Fibroblast of lung (primary cell): ENCODE results near the gene AMBP. TPM values are rescaled to one million over a fixed set of nuclear protein-coding genes. Genes with fewer than 3 reads are reported as not detected.
A peak's percentile ranks its signal among the peaks of the same experiment; 100 is the strongest.

Experiments
- DNase-seq, 2 donors: peaks; one replicate each; pipeline versions ENCODE4 v3.0.0 to v3.0.0-alpha.2; 2010; ENCODE audit warnings: low read depth in 2 of 2
- H2AFZ ChIP-seq: 2 replicates; pipeline ENCODE4 v1.5.1; 2012; ENCODE audit warnings: low read length, control low read depth, inconsistent platforms
- H3K27ac ChIP-seq: 2 replicates; pipeline ENCODE4 v1.5.1; 2011; ENCODE audit warnings: low read length, control low read depth; ENCODE audit not compliant: insufficient read depth
- H3K27me3 ChIP-seq: 2 replicates; pipeline ENCODE4 v1.5.1; 2011; ENCODE audit warnings: mild to moderate bottlenecking, low read length; ENCODE audit not compliant: control insufficient read depth, insufficient read depth
- H3K36me3 ChIP-seq: 2 replicates; pipeline ENCODE4 v1.5.1; 2011; ENCODE audit warnings: low read length; ENCODE audit not compliant: control insufficient read depth, insufficient read depth
- H3K4me1 ChIP-seq: 2 replicates; pipeline ENCODE4 v1.5.1; 2011; ENCODE audit warnings: low read length; ENCODE audit not compliant: control insufficient read depth, insufficient read depth; ENCODE audit errors: extremely low read depth
- H3K4me2 ChIP-seq: 2 replicates; pipeline ENCODE4 v1.5.1; 2011; ENCODE audit warnings: low read length, control low read depth; ENCODE audit not compliant: insufficient read depth; ENCODE audit errors: extremely low read depth
- H3K4me3 ChIP-seq, 4 experiments: fragments of 200-600 bp in 1 of 4; sonication (generic) in 1 of 4; replicated peaks in 1 of 4; 2 replicates each; pipeline ENCODE4 v1.5.1; 2011 to 2016; ENCODE audit warnings: low read length in 4 of 4, low read depth in 3 of 4, mild to moderate bottlenecking in 3 of 4, control low read depth in 2 of 4, inconsistent platforms in 1 of 4, mixed read lengths in 1 of 4; ENCODE audit not compliant: insufficient read depth in 1 of 4; ENCODE audit errors: control extremely low read depth in 1 of 4
- H3K79me2 ChIP-seq: 2 replicates; pipeline ENCODE4 v1.5.1; 2012; ENCODE audit warnings: mild to moderate bottlenecking, low read length, inconsistent platforms; ENCODE audit not compliant: control insufficient read depth, insufficient read depth
- H3K9ac ChIP-seq: 2 replicates; pipeline ENCODE4 v1.5.1; 2011; ENCODE audit warnings: mild to moderate bottlenecking, low read length, control low read depth; ENCODE audit not compliant: insufficient read depth
- H3K9me3 ChIP-seq: 2 replicates; pipeline ENCODE4 v1.5.1; 2012; ENCODE audit warnings: low read depth, low read length; ENCODE audit not compliant: control insufficient read depth, insufficient read depth
- H4K20me1 ChIP-seq: 2 replicates; pipeline ENCODE4 v1.5.1; 2011; ENCODE audit warnings: low read length; ENCODE audit not compliant: control insufficient read depth, insufficient read depth; ENCODE audit errors: extremely low read depth
- EZH2 ChIP-seq: IDR thresholded peaks from 2 replicates; pipeline ENCODE4 v1.5.1; 2012; ENCODE audit warnings: low read length, control low read depth, mild to moderate bottlenecking; ENCODE audit errors: missing control alignments
- polyA plus RNA-seq, 2 donors: library from polyadenylated mRNA; depleted of rRNA in 1 of 2; stranded (reverse) in 1 of 2; unstranded in 1 of 2; fragments of >200 nt; gene quantifications; 2 replicates each; pipeline ENCODE4 v1.2.1, GENCODE V29; 2011 to 2012; ENCODE audit warnings: missing spikeins in 1 of 2
- total RNA-seq: library from RNA; depleted of rRNA; stranded (reverse); fragments of >200 nt; gene quantifications from 2 replicates; pipeline ENCODE4 v1.2.1, GENCODE V29; 2014
- TF ChIP-seq, protein P1 (sequence below), 2 donors: IDR thresholded peaks in 1 of 2; conservative IDR thresholded peaks in 1 of 2; 1 replicate in 1 of 2; 2 replicates in 1 of 2; pipeline ENCODE4 v1.5.1; 2011 to 2012; ENCODE audit warnings: low read length in 2 of 2, control low read depth in 1 of 2, inconsistent platforms in 1 of 2, low read depth in 1 of 2, mild to moderate bottlenecking in 1 of 2

Gene AMBP
- total and polyA plus RNA-seq, 2 donors (not counting 1 experiment from before 2014, with no cell fraction given): 0.07 to 0.17 TPM

- Histone ChIP-seq H3K9me3 (no peaks in the 10 kb centered on the region), H4K20me1 (no peaks in the 10 kb centered on the region), H3K36me3 (no peaks in the 10 kb centered on the region), H3K9ac (no peak overlapping the region), H3K4me3 (no peak overlapping the region), H3K4me1 (no peaks in the 10 kb centered on the region), H3K27ac (no peak overlapping the region), H3K79me2 (no peaks in the 10 kb centered on the region), H2AFZ (no peak overlapping the region), H3K27me3 (peaks cover 25% of the 10 kb centered on the region), H3K4me2 (no peak overlapping the region)
- peak; percentile 73 to 86 for DNase-seq
- no peak for TF ChIP-seq EZH2
- TF ChIP-seq, protein P1, sequence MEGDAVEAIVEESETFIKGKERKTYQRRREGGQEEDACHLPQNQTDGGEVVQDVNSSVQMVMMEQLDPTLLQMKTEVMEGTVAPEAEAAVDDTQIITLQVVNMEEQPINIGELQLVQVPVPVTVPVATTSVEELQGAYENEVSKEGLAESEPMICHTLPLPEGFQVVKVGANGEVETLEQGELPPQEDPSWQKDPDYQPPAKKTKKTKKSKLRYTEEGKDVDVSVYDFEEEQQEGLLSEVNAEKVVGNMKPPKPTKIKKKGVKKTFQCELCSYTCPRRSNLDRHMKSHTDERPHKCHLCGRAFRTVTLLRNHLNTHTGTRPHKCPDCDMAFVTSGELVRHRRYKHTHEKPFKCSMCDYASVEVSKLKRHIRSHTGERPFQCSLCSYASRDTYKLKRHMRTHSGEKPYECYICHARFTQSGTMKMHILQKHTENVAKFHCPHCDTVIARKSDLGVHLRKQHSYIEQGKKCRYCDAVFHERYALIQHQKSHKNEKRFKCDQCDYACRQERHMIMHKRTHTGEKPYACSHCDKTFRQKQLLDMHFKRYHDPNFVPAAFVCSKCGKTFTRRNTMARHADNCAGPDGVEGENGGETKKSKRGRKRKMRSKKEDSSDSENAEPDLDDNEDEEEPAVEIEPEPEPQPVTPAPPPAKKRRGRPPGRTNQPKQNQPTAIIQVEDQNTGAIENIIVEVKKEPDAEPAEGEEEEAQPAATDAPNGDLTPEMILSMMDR (conservative IDR thresholded peaks at IDR 0.05 in 1 of 2, IDR thresholded peaks at IDR 0.05 in 1 of 2; ENCODE audit: low read depth in 1 of 2, low read length in 2 of 2): peak; percentile 82 to 94
Observed at GRCh38 chr9:114082017-114082762, 4.1 kb upstream of the AMBP start.

DNA sequence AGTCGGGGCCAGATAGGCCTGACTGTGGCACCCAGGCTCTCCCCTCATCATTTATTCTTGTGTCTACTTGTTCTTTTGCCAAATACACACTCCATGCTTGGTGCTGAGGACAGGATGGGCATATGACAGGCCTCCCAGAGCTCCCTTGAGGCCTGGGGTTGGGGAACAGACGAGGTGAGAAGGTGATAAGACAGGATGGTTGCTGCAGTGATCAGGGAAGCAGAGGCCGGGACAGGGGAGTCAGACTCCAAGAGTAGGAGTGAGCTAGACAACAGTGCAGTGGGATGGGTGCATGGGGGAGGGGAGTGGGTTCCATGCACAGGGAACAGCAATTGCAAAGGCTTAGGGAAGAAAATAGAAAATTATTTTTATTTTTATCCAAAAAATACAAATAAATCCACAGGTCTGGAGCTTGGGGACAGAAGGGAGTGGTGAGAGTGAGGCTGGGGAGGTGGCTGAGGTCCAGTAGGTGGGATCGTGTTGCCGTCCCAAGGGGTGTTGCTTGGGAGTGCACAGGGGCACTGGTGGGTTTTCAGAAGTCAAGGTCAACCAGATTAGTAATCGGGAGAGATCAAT, 3.4 kb upstream of the AMBP start:
- Histone ChIP-seq H3K9ac (no peak overlapping the region), H3K27me3 (peaks cover 25% of the 10 kb centered on the region), H2AFZ (no peak overlapping the region), H3K36me3 (no peaks in the 10 kb centered on the region), H3K79me2 (no peaks in the 10 kb centered on the region), H3K4me2 (no peak overlapping the region), H4K20me1 (no peaks in the 10 kb centered on the region), H3K4me1 (no peaks in the 10 kb centered on the region), H3K9me3 (no peaks in the 10 kb centered on the region), H3K4me3 (no peak overlapping the region), H3K27ac (no peak overlapping the region)
- TF ChIP-seq, protein P1 (conservative IDR thresholded peaks at IDR 0.05 in 1 of 2, IDR thresholded peaks at IDR 0.05 in 1 of 2; ENCODE audit: low read depth in 1 of 2, low read length in 2 of 2): no peak
- TF ChIP-seq EZH2: no peak
- no peak for DNase-seq

- no peak overlapping the region for H3K4me3 ChIP-seq
- H3K27ac ChIP-seq: no peak overlapping the region
- H3K36me3 ChIP-seq: no peaks in the 10 kb centered on the region
- H3K79me2 ChIP-seq: no peaks in the 10 kb centered on the region
- H3K9ac ChIP-seq: no peak overlapping the region
- no peak for DNase-seq
- H2AFZ ChIP-seq: no peak overlapping the region
- H3K4me1 ChIP-seq: no peaks in the 10 kb centered on the region
- H3K9me3 ChIP-seq: no peaks in the 10 kb centered on the region
- TF ChIP-seq EZH2: no peak
- H3K4me2 ChIP-seq: no peak overlapping the region
- peaks cover 23% of the 10 kb centered on the region for H3K27me3 ChIP-seq
- no peaks in the 10 kb centered on the region for H4K20me1 ChIP-seq
Observed at GRCh38 chr9:114080773-114081440, 2.8 kb upstream of the AMBP start.
